Measurements from ENCODE around the gene MTFR2.

GRCh38 chr6:136289579-136290409, 39.7 kb upstream of the MTFR2 start, which contains the start of gene BCLAF1:
- no peak for TF ChIP-seq RAD21 (IDR thresholded peaks at IDR 0.05)
- TF ChIP-seq YY1 (IDR thresholded peaks at IDR 0.05) = peak; percentile 97
- TF ChIP-seq CTCF (IDR thresholded peaks at IDR 0.05; ENCODE audit: low read depth, low read length, missing input control) = no peak
- TF ChIP-seq TAF1 (conservative IDR thresholded peaks at IDR 0.05) = peak; percentile 93
- no peak for TF ChIP-seq FOXA1 (IDR thresholded peaks at IDR 0.05)
- TF ChIP-seq REST (IDR thresholded peaks at IDR 0.05) = peak; percentile 90
- peak; percentile 84 for TF ChIP-seq SP1 (IDR thresholded peaks at IDR 0.05)
- no peak for TF ChIP-seq RXRA (IDR thresholded peaks at IDR 0.05)
